ENCODE results near the gene CA9. TPM values are rescaled to one million over a fixed set of nuclear protein-coding genes. Genes with fewer than 3 reads are reported as not detected.
A peak's percentile ranks its signal among the peaks of the same experiment; 100 is the strongest.

Gene CA9
- total RNA-seq, 1 experiment from 2014 or later, result not detected

DNA sequence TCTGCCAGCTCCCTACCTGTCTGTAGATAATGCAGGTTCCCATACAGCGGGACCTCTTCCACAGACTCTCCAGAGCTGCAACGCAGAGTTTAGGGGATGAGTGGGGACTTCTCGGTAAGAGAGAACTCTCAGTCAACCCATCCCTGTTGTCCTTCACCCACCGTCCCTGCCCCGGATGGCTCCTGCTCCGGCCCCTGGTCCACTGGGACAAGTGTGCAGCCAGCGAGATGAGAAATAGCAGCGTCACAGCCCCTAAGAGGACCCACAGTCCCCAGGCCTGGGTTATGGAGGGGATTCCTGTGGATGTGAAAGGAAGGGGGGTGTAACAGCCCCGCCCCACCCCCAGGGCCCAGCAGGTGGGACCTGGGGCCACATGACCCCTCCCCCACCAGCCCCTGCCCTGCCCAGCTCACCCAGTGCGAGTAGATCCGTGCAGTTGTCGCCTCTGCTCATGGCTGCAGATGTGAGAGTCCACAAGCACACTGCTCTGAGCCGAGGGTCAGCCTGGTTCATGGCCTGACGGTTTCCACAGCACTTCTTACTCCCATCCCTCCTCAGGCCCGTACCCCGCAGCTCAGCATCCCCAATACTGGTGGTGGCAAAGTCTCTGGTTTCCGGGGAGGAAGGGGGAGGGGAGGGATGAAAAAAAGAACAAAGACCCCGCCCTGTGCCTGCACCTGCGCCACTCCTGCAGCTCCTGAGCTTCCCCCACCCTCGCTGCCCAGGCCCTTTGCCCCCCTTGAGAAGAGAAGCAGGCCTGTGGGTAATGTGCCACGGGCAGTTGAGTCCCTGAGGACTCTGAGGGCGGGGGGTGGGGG is 23.2 kb upstream of the CA9 start, which contains the start of gene SIT1:
Gene SIT1, minus strand, starts transcription at position 591 of the 818 bp plus-strand sequence. Its CDS starts 78 bp downstream, at position 513.
- in situ Hi-C loops (cut with HindIII; ENCODE audit: low sequenced_read_pairs), result no loop called here
- DNase-seq (ENCODE audit: low spot score), result no peak

GRCh38 chr9:35651956-35652828 is 21.5 kb upstream of the CA9 start:
- in situ Hi-C loops (cut with HindIII; ENCODE audit: low sequenced_read_pairs), result no loop called here
- no peak for DNase-seq (ENCODE audit: low spot score)

GRCh38 chr9:35652829-35653209 is 20.9 kb upstream of the CA9 start:
- in situ Hi-C loops (cut with HindIII; ENCODE audit: low sequenced_read_pairs), result no loop called here
- no peak for DNase-seq (ENCODE audit: low spot score)

- DNase-seq (ENCODE audit: low spot score), result no peak
- in situ Hi-C loops (cut with HindIII; ENCODE audit: low sequenced_read_pairs), result no loop called here
These were observed 20.1 kb upstream of the CA9 start for GRCh38 chr9:35653611-35654010.

- in situ Hi-C loops (cut with HindIII; ENCODE audit: low sequenced_read_pairs), result no loop called here
These were observed 17.4 kb upstream of the CA9 start for GRCh38 chr9:35656348-35656747.

GRCh38 chr9:35656831-35657545 is 16.7 kb upstream of the CA9 start:
- peak; percentile 80 for DNase-seq (ENCODE audit: low spot score)
- in situ Hi-C loops (cut with HindIII; ENCODE audit: low sequenced_read_pairs), result no loop called here

More at GRCh38 chr9:35656348-35656747, 17.4 kb upstream of the CA9 start:
- DNase-seq (ENCODE audit: low spot score), result no peak

DNA sequence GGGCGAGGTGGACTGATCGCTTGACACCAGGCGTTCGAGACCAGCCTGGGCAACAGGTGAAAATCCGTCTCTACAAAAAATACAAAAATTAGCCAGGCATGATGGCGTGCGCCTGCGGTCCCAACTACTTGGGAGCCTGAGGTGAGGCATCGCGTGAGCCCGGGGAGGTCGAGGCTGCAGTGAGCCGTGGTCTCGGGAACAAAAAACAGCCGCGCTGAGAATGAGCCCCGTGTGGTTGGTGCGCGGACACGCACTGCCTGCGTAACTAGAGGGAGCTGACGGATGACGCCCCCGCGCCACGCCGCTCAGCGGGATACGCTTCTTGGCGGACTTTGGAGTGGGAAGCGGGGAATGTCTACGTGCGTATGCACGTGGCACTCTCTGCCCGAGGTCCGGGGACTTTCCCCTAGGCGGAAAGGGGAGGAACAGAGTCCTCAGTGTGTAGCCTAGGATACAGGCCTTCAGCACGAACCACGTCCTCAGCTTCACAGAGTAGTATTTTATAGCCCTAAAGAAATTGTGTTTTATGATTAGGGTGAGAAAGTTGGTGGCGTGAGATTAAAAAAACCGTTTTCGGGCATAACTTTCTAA is 16.1 kb upstream of the CA9 start, which contains the start of gene RMRP:
Gene RMRP, minus strand, starts transcription at position 474 of the 591 bp plus-strand sequence.
- in situ Hi-C loops (cut with HindIII; ENCODE audit: low sequenced_read_pairs), result no loop called here
- peak; percentile 99 for DNase-seq (ENCODE audit: low spot score)

- DNase-seq (ENCODE audit: low spot score), result peak; percentile 91
- in situ Hi-C loops (cut with HindIII; ENCODE audit: low sequenced_read_pairs), result no loop called here
These were observed 15.4 kb upstream of the CA9 start, which contains the start of gene CCDC107 for GRCh38 chr9:35658137-35658967. Gene CCDC107, plus strand, starts transcription at chr9:35658292. Its CDS starts 88 bp downstream, at chr9:35658380.

DNA sequence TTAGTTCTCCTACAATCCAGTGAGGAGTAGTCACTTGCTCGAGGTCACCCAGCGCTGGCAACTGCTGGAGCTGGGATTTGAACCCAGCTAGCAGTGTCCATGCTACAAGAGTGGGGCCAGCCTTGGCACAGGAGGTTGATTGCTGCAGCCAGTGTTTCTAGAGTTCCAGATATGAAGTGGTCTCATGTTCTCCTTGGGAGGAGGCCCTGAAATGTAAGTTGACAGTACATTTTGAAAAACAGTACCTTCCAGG is 14.8 kb upstream of the CA9 start:
- DNase-seq (ENCODE audit: low spot score), result peak; percentile 54

DNA sequence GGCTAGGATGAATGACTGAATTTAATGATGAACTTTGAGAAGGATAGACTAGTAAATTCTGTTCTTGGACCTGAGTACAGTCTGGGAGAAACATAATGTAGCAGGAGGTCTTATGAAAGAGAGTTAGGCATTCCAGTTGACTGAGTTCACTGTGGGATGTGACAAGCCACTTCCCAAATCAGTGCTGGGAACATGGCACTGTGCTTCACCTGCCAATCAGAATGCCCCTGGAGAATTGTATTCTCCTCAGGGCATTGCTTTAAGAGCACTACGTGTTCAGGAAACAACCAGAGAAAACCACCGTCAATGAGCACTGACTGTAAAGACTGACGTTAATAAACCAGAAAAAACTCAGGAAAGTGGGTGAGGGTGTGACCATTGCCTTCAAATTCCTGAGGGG is 14.4 kb upstream of the CA9 start:
- in situ Hi-C loops (cut with HindIII; ENCODE audit: low sequenced_read_pairs), result no loop called here
- peak; percentile 30 for DNase-seq (ENCODE audit: low spot score)

More for the DNA sequence above, 14.8 kb upstream of the CA9 start:
- in situ Hi-C loops (cut with HindIII; ENCODE audit: low sequenced_read_pairs), result no loop called here

DNA sequence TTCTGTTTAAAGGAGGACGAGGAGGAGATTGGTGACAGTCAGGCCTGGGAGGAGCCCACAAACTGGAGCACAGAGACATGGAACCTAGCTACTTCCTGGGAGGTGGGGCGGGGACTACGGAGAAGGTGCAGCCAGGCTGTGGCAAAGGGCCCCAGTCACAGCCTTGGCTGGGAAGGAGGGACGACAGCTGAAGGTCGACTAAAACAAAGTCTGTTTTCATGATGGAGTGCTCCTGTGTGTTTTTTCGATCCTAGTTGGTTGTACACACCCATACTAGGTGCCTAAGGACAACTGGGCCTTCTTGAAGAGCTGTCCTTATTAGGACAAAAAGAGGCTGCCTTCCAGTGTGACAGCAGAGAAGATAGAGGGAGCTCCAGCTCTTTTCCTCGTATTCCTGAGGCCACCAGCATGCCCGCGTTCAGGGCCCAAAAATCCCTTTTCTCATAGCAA is 12.7 kb upstream of the CA9 start:
- in situ Hi-C loops (cut with HindIII; ENCODE audit: low sequenced_read_pairs), result no loop called here
- DNase-seq (ENCODE audit: low spot score), result peak; percentile 90

- no peak for DNase-seq (ENCODE audit: low spot score)
- in situ Hi-C loops (cut with HindIII; ENCODE audit: low sequenced_read_pairs), result no loop called here
These were observed 11.9 kb upstream of the CA9 start for GRCh38 chr9:35661756-35662350.

- in situ Hi-C loops (cut with HindIII; ENCODE audit: low sequenced_read_pairs), result no loop called here
These were observed 11.3 kb upstream of the CA9 start for GRCh38 chr9:35662437-35662836.

DNA sequence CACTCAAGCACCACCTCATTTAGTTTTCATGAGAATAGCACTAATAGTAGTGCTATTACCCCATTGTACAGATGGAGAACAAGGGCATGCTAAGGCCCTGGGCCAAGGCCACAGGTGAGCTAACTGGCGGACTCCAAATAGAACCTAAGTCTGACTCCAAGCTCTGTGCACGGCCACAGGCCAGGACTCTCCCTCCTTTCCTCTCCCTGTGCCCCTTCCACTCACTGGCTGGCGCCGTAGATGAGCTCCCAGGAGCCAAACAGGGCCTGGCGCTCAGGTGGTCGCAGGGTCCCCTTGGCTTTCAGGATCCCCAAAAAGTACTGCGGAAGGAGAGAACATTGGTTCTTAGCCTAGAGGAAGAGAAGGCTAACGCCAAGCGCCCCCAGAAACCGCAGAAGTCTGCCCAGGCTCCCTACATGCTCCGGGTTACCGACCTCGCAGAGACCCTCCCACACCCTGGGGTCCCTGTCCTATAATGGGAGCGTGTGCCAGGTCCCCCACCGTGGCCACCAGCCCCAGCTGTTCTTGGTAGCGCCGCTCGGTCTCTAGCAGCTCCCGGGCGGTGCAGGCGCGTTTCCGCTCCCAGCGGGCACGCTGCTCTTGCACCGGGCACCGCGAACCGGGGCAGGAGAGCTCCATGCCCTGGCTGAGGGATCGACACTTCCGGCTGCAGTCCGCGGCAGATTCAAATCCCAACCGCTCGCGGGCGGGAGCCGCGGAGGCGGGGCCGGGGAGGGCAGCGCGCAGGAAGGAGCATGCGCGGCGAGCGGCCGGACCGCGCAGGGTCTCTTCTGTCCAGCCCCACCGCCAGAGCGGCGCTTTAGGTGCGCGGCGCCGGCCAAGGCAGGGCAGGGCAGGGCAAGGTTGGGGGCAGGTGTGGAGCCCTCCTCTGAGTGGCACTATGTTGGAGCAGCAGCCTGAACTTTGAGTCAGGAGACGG is 8.9 kb upstream of the CA9 start, which contains the start of gene ARHGEF39:
Gene ARHGEF39, minus strand, starts transcription at position 665 of the 940 bp plus-strand sequence. Its CDS starts 26 bp downstream, at position 639.
- in situ Hi-C loops (cut with HindIII; ENCODE audit: low sequenced_read_pairs), result no loop called here
- DNase-seq (ENCODE audit: low spot score), result peak; percentile 84

More at GRCh38 chr9:35662437-35662836, 11.3 kb upstream of the CA9 start:
- DNase-seq (ENCODE audit: low spot score), result peak; percentile 31

GRCh38 chr9:35665471-35665818 is 8.3 kb upstream of the CA9 start:
- DNase-seq (ENCODE audit: low spot score), result no peak
- in situ Hi-C loops (cut with HindIII; ENCODE audit: low sequenced_read_pairs), result no loop called here

DNA sequence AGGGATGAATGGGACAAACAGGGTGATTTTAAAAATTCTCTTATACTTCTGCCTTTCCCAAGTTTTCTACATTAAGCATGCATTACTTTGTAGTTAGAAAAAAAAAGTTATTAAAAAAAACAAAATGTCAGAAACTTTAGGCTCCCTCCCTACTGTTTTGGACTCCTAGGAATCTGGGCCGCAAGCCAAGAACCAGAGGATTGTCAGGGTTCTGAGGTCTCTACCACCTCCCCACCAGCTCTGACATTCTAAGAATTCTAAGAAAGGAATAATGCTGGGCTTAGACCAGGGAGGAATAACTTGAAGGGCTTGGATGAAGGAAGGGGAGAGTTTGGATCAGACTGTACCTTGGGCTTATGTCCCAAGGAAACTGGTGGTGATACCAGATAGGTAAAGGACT is 7.7 kb upstream of the CA9 start:
- DNase-seq (ENCODE audit: low spot score), result no peak
- in situ Hi-C loops (cut with HindIII; ENCODE audit: low sequenced_read_pairs), result no loop called here

GRCh38 chr9:35666549-35666948 is 7.2 kb upstream of the CA9 start:
- DNase-seq (ENCODE audit: low spot score), result no peak
- in situ Hi-C loops (cut with HindIII; ENCODE audit: low sequenced_read_pairs), result no loop called here
